CD4-positive, CD25-positive, alpha-beta regulatory T cell (primary cell): ENCODE results near the gene KCTD5. TPM values are rescaled to one million over a fixed set of nuclear protein-coding genes. Genes with fewer than 3 reads are reported as not detected.
A peak's percentile ranks its signal among the peaks of the same experiment; 100 is the strongest.

Source experiments
- ATAC-seq, 2 donors: fragments of 150-1000 bp; cut with Tn5 transposase; one replicate each; pipeline ENCODE4 v1.10.0; 2021; ENCODE audit warnings: low read depth in 2 of 2, moderate number of reproducible peaks in 2 of 2, moderate library complexity in 1 of 2
- DNase-seq, 3 donors: peaks; one replicate each; pipeline versions ENCODE4 v3.0.0 to v3.0.0-alpha.2; 2012 to 2022; ENCODE audit warnings: mixed read lengths in 1 of 3
- H3K27ac ChIP-seq: one replicate; pipeline ENCODE4 v1.7.0; 2013; ENCODE audit warnings: mild to moderate bottlenecking, low read length; ENCODE audit not compliant: insufficient read depth, poor library complexity, severe bottlenecking
- H3K27me3 ChIP-seq: one replicate; pipeline ENCODE4 v1.7.0; 2013; ENCODE audit warnings: low read length; ENCODE audit not compliant: control insufficient read depth, insufficient read depth
- H3K36me3 ChIP-seq: one replicate; pipeline ENCODE4 v1.7.0; 2013; ENCODE audit warnings: mild to moderate bottlenecking, low read length, moderate library complexity; ENCODE audit not compliant: control insufficient read depth, insufficient read depth
- H3K4me1 ChIP-seq: 2 replicates; pipeline ENCODE4 v1.7.0; 2013; ENCODE audit warnings: mild to moderate bottlenecking, low read length; ENCODE audit not compliant: insufficient read depth, control insufficient read depth, poor library complexity, severe bottlenecking
- H3K4me3 ChIP-seq: one replicate; pipeline ENCODE4 v1.7.0; 2013; ENCODE audit warnings: low read depth, mild to moderate bottlenecking, low read length, moderate library complexity
- H3K9me3 ChIP-seq, 2 experiments: 1 replicate in 1 of 2; 2 replicates in 1 of 2; pipeline ENCODE4 v1.7.0; 2013; ENCODE audit warnings: low read length in 2 of 2, mild to moderate bottlenecking in 1 of 2, moderate library complexity in 1 of 2; ENCODE audit not compliant: control insufficient read depth in 2 of 2
- H3K27ac Mint-ChIP-seq, 3 donors: one replicate each; pipeline ENCODE4 v1.8.0; 2020 to 2022; ENCODE audit warnings: mild to moderate bottlenecking in 3 of 3, mixed read lengths in 3 of 3, moderate library complexity in 2 of 3
- H3K27me3 Mint-ChIP-seq: one replicate; pipeline ENCODE4 v1.8.0; 2022; ENCODE audit warnings: mild to moderate bottlenecking, mixed read lengths
- H3K36me3 Mint-ChIP-seq: one replicate; pipeline ENCODE4 v1.8.0; 2020; ENCODE audit warnings: mixed read lengths
- H3K4me1 Mint-ChIP-seq, 4 donors: one replicate each; pipeline ENCODE4 v1.8.0; 2020 to 2022; ENCODE audit warnings: mixed read lengths in 4 of 4, mild to moderate bottlenecking in 1 of 4
- H3K4me3 Mint-ChIP-seq, 4 donors: one replicate each; pipeline ENCODE4 v1.8.0; 2020 to 2022; ENCODE audit warnings: mild to moderate bottlenecking in 4 of 4, mixed read lengths in 4 of 4, moderate library complexity in 3 of 4
- H3K9me3 Mint-ChIP-seq, 7 donors: one replicate each; pipeline ENCODE4 v1.8.0; 2020 to 2022; ENCODE audit warnings: mixed read lengths in 7 of 7, mild to moderate bottlenecking in 3 of 7, moderate library complexity in 2 of 7
- polyA plus RNA-seq, 4 donors: library from polyadenylated mRNA; unstranded; fragments of 300-500 nt; fragmentation: Illumina TruSeq; gene quantifications; one replicate each; pipeline ENCODE4 v1.2.3, GENCODE V29; 2021
- total RNA-seq: library from RNA; stranded (reverse); gene quantifications from one replicate; pipeline ENCODE4 v1.2.3, GENCODE V29; 2022

The KCTD5 gene
- total and polyA plus RNA-seq, 5 donors from 2014 or later = 17.5 to 26.4 (median 22.1) TPM

GRCh38 chr16:2710711-2711231 lies 28.4 kb downstream of the KCTD5 start:
- no peak overlapping the region for H3K27ac ChIP-seq
- no peaks in the 10 kb centered on the region for H3K9me3 ChIP-seq
- no peak overlapping the region for H3K4me3 ChIP-seq
- H3K27me3 Mint-ChIP-seq = peaks cover 12% of the 10 kb centered on the region
- H3K4me1 Mint-ChIP-seq = peaks cover 0 to 9% (median 3%) of the 10 kb centered on the region in 4 donors
- peaks cover 0 to 2% (median 0%) of the 10 kb centered on the region in 7 donors for H3K9me3 Mint-ChIP-seq
- H3K27ac Mint-ChIP-seq = peak overlapping the region in 1 of 3 donors; percentile 83
- DNase-seq (no peak), ATAC-seq (no peak)
- H3K36me3 ChIP-seq = peaks cover 16% of the 10 kb centered on the region
- no peaks in the 10 kb centered on the region for H3K27me3 ChIP-seq
- H3K36me3 Mint-ChIP-seq = peaks cover 6% of the 10 kb centered on the region
- no peak overlapping the region for H3K4me3 Mint-ChIP-seq
- H3K4me1 ChIP-seq = peaks cover 6% of the 10 kb centered on the region

- peaks cover 16% of the 10 kb centered on the region for H3K36me3 ChIP-seq
- Mint-ChIP-seq H3K9me3 (peaks cover 0 to 2% (median 0%) of the 10 kb centered on the region in 7 donors), H3K4me3 (no peak overlapping the region), H3K27me3 (peaks cover 12% of the 10 kb centered on the region), H3K4me1 (peaks cover 0 to 12% (median 3%) of the 10 kb centered on the region in 4 donors), H3K36me3 (peaks cover 6% of the 10 kb centered on the region), H3K27ac (no peak overlapping the region)
- H3K9me3 ChIP-seq = no peaks in the 10 kb centered on the region
- H3K4me3 ChIP-seq = no peak overlapping the region
- DNase-seq (no peak), ATAC-seq (no peak)
- H3K27ac ChIP-seq = no peak overlapping the region
- no peaks in the 10 kb centered on the region for H3K27me3 ChIP-seq
- peaks cover 8% of the 10 kb centered on the region for H3K4me1 ChIP-seq
These were observed 29.2 kb downstream of the KCTD5 start for GRCh38 chr16:2711370-2712062.

- Histone ChIP-seq H3K9me3 (no peaks in the 10 kb centered on the region), H3K36me3 (peaks cover 14% of the 10 kb centered on the region), H3K27me3 (no peaks in the 10 kb centered on the region), H3K27ac (no peak overlapping the region), H3K4me1 (peaks cover 8% of the 10 kb centered on the region), H3K4me3 (no peak overlapping the region)
- Mint-ChIP-seq H3K27ac (peak overlapping the region in 1 of 3 donors; percentile 9), H3K27me3 (peaks cover 12% of the 10 kb centered on the region), H3K9me3 (peaks cover 0 to 2% (median 0%) of the 10 kb centered on the region in 7 donors), H3K4me3 (no peak overlapping the region), H3K36me3 (peaks cover 6% of the 10 kb centered on the region), H3K4me1 (peaks cover 0 to 12% (median 3%) of the 10 kb centered on the region in 4 donors)
- ATAC-seq = no peak
- DNase-seq = no peak
These were observed 29.7 kb downstream of the KCTD5 start for GRCh38 chr16:2712063-2712441.

GRCh38 chr16:2712546-2712945 lies 30.2 kb downstream of the KCTD5 start:
- H3K9me3 Mint-ChIP-seq = peaks cover 0 to 2% (median 0%) of the 10 kb centered on the region in 7 donors
- H3K36me3 Mint-ChIP-seq = peaks cover 6% of the 10 kb centered on the region
- Histone ChIP-seq H3K27ac (no peak overlapping the region), H3K4me3 (no peak overlapping the region), H3K36me3 (peaks cover 10% of the 10 kb centered on the region), H3K9me3 (no peaks in the 10 kb centered on the region), H3K4me1 (peaks cover 8% of the 10 kb centered on the region), H3K27me3 (no peaks in the 10 kb centered on the region)
- ATAC-seq (no peak), DNase-seq (no peak)
- H3K4me3 Mint-ChIP-seq = no peak overlapping the region
- H3K4me1 Mint-ChIP-seq = peaks cover 0 to 12% (median 3%) of the 10 kb centered on the region in 4 donors
- H3K27ac Mint-ChIP-seq = no peak overlapping the region
- H3K27me3 Mint-ChIP-seq = peaks cover 12% of the 10 kb centered on the region

DNA sequence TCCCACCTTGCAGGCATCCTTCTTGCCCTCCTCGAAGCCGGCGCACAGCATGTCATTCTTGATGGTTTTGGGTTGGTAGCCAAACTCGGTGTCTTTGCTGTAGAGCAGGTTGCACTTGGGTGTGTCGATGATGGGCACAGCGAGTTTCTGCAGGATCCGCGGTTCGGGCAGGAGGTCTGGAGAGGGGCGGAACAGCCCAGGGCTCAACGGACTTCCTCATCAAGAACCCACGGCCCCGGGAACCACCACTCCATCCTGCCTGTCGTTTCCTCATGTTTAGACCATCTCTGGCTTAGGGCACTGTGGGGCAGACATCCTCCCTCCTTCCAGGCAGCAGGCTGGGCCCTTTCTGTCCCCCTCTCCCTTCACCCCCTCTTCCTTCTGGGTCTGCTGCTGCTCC lies 31.2 kb downstream of the KCTD5 start:
- Histone ChIP-seq H3K4me1 (peaks cover 8% of the 10 kb centered on the region), H3K36me3 (no peaks in the 10 kb centered on the region), H3K27ac (no peak overlapping the region), H3K9me3 (no peaks in the 10 kb centered on the region), H3K27me3 (no peaks in the 10 kb centered on the region), H3K4me3 (no peak overlapping the region)
- DNase-seq (no peak), ATAC-seq (no peak)
- no peak overlapping the region for H3K4me3 Mint-ChIP-seq
- H3K4me1 Mint-ChIP-seq = peaks cover 0 to 12% (median 3%) of the 10 kb centered on the region in 4 donors
- H3K36me3 Mint-ChIP-seq = no peaks in the 10 kb centered on the region
- peaks cover 12% of the 10 kb centered on the region for H3K27me3 Mint-ChIP-seq
- peaks cover 0 to 2% (median 0%) of the 10 kb centered on the region in 7 donors for H3K9me3 Mint-ChIP-seq
- H3K27ac Mint-ChIP-seq = no peak overlapping the region

- Mint-ChIP-seq H3K9me3 (peaks cover 0 to 2% (median 0%) of the 10 kb centered on the region in 7 donors), H3K4me1 (peaks cover 0 to 12% (median 3%) of the 10 kb centered on the region in 4 donors), H3K4me3 (peak overlapping the region in 1 of 4 donors; percentile 2)
These were observed 31.9 kb downstream of the KCTD5 start for GRCh38 chr16:2713985-2714774.

GRCh38 chr16:2715064-2715463 lies 32.7 kb downstream of the KCTD5 start:
- Histone ChIP-seq H3K36me3 (no peaks in the 10 kb centered on the region), H3K9me3 (no peaks in the 10 kb centered on the region), H3K4me1 (peaks cover 8% of the 10 kb centered on the region), H3K4me3 (no peak overlapping the region), H3K27ac (no peak overlapping the region), H3K27me3 (no peaks in the 10 kb centered on the region)
- ATAC-seq = no peak
- peaks cover 0 to 12% (median 3%) of the 10 kb centered on the region in 4 donors for H3K4me1 Mint-ChIP-seq
- peak overlapping the region in 1 of 4 donors; percentile 60 for H3K4me3 Mint-ChIP-seq
- no peaks in the 10 kb centered on the region for H3K36me3 Mint-ChIP-seq
- H3K27ac Mint-ChIP-seq = no peak overlapping the region
- DNase-seq = no peak
- H3K9me3 Mint-ChIP-seq = peaks cover 0 to 2% (median 0%) of the 10 kb centered on the region in 7 donors
- peaks cover 12% of the 10 kb centered on the region for H3K27me3 Mint-ChIP-seq

More at GRCh38 chr16:2713985-2714774, 31.9 kb downstream of the KCTD5 start:
- no peaks in the 10 kb centered on the region for H3K36me3 Mint-ChIP-seq
- ATAC-seq (no peak), DNase-seq (no peak)
- Histone ChIP-seq H3K4me3 (no peak overlapping the region), H3K27me3 (no peaks in the 10 kb centered on the region), H3K36me3 (no peaks in the 10 kb centered on the region), H3K9me3 (no peaks in the 10 kb centered on the region), H3K27ac (no peak overlapping the region), H3K4me1 (peaks cover 8% of the 10 kb centered on the region)
- H3K27me3 Mint-ChIP-seq = peaks cover 12% of the 10 kb centered on the region
- no peak overlapping the region for H3K27ac Mint-ChIP-seq
